SKM-1 treated with dmso at 0.1 percent for 144 hours (cell line): Measurements from ENCODE around the gene GJB2.

ENCODE experiments used
- DNase-seq: peaks from one replicate; lab custom pipeline; 2025; ENCODE audit not compliant: unreplicated experiment; lab: John Stamatoyannopoulos, UW

GJB2 gene

GRCh38 chr13:20142927-20143480 lies 49.7 kb downstream of the GJB2 start:
- DNase-seq = no peak

GRCh38 chr13:20142023-20142926 lies 50.5 kb downstream of the GJB2 start:
- no peak for DNase-seq

GRCh38 chr13:20141238-20142022 lies 51.3 kb downstream of the GJB2 start:
- no peak for DNase-seq

GRCh38 chr13:20140487-20140886 lies 52.3 kb downstream of the GJB2 start:
- DNase-seq = no peak

- DNase-seq = no peak
These were observed 54.9 kb downstream of the GJB2 start for GRCh38 chr13:20137875-20138274.
